Sigmoid colon (tissue), 7 donors: ENCODE data around the gene LCAT. TPM values are rescaled to one million over a fixed set of nuclear protein-coding genes. Genes with fewer than 3 reads are reported as not detected.
"Not testable (repeated sequence)": the region's sequence is repeated elsewhere in the genome, so short reads cannot be mapped to it uniquely, and the experiment has no call there.

Experiments
- DNase-seq: peaks from one replicate; pipeline ENCODE4 v3.0.0-alpha.2; 2019
- H3K27ac ChIP-seq, 4 donors: fragments of 200-600 bp; sonication (generic); one replicate each; pipeline ENCODE4 v1.5.1; 2016 to 2019; ENCODE audit warnings: mild to moderate bottlenecking in 1 of 4
- H3K27me3 ChIP-seq, 3 donors: fragments of 200-600 bp; sonication (generic); one replicate each; pipeline ENCODE4 v1.5.1; 2019; ENCODE audit warnings: mild to moderate bottlenecking in 1 of 3
- H3K36me3 ChIP-seq, 4 donors: fragments of 200-600 bp; sonication (generic); one replicate each; pipeline ENCODE4 v1.5.1; 2016 to 2019
- H3K4me1 ChIP-seq, 4 donors: fragments of 200-600 bp; sonication (generic); one replicate each; pipeline ENCODE4 v1.5.1; 2017 to 2019
- H3K4me3 ChIP-seq, 4 donors: fragments of 200-600 bp; sonication (generic); one replicate each; pipeline ENCODE4 v1.5.1; 2017 to 2019; ENCODE audit warnings: mild to moderate bottlenecking in 2 of 4, moderate library complexity in 1 of 4
- H3K9me3 ChIP-seq, 4 donors: fragments of 200-600 bp in 3 of 4; sonication (generic) in 3 of 4; one replicate each; pipeline versions ENCODE4 v1.5.1 to v1.6.1; 2013 to 2019
- EP300 ChIP-seq, 4 donors: sonication (generic); formaldehyde crosslinking; IDR thresholded peaks; one replicate each; pipeline ENCODE4 v1.6.1; 2017; ENCODE audit warnings: antibody characterized with exemption in 4 of 4
- POLR2A ChIP-seq, 2 donors: fragments of 450-650 bp; IDR thresholded peaks; one replicate each; pipeline ENCODE4 v1.6.1; 2016; ENCODE audit warnings: antibody characterized with exemption in 2 of 2, mild to moderate bottlenecking in 2 of 2, moderate library complexity in 2 of 2
- POLR2AphosphoS5 ChIP-seq, 4 donors: sonication (generic); formaldehyde crosslinking; IDR thresholded peaks; one replicate each; pipeline ENCODE4 v1.6.1; 2017; ENCODE audit warnings: antibody characterized with exemption in 4 of 4
- WGBS, 2 donors: extraction: QIAGEN DNeasy Blood & Tissue Kit; methylation state at CpG; one replicate each; pipeline ENCODE4 v1.1.7; 2013; 5-methylcytosine and 5-hydroxymethylcytosine counted together
- intact Hi-C: fragments of 100-400 bp; cut with DNase I; formaldehyde crosslinking; loops from one replicate; pipeline ENCODE4 v1.15.1; 2023
- polyA plus RNA-seq, 3 donors: library from polyadenylated mRNA; stranded (reverse); fragments of 200-250 nt; gene quantifications; one replicate each; pipeline ENCODE4 v1.2.3, GENCODE V29; 2013
- total RNA-seq, 4 donors: library from RNA; depleted of rRNA; stranded (reverse); fragments of >200 nt; gene quantifications; one replicate each; pipeline ENCODE4 v1.1.0, GENCODE V29; 2016
- TF ChIP-seq, protein P1 (sequence below), 4 experiments: fragments of 450-650 bp in 3 of 4; fragments of 200-600 bp in 1 of 4; IDR thresholded peaks; one replicate each; pipeline ENCODE4 v1.5.1; 2016 to 2019; ENCODE audit warnings: antibody characterized with exemption in 4 of 4, mild to moderate bottlenecking in 3 of 4, moderate library complexity in 2 of 4
- donor health status: healthy with polysubstance abuse.
- donor health status: Bipolar disorder and iron deficiency.
- donor health status: healthy.

Gene LCAT
- total and polyA plus RNA-seq, 7 donors: 0.60 to 31.0 (median 10.4) TPM

DNA sequence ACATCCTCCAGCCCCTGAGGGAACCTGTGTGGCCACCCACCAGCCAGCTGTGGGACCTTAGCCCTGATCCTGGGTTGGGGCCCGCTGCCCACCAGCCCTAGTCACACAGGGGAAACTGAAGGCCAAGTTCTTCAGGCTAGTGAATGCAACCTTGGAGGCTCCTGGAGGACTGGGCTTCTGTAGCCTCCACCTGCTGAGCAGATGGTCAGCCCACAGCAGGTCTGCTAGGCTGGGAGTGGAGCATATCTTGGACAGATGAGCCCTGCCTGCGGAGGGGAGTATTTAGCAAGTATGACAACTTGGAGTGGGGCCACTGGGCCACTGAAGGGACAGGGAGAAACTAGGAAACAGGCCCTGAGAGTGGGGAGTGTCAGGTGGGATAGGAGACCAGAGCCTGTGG, 32.3 kb upstream of the LCAT start:
- intact Hi-C loops: no loop called here
- Histone ChIP-seq H3K27me3 (peaks cover 0 to 16% (median 7%) of the 10 kb centered on the region in 3 donors), H3K4me1 (no peaks in the 10 kb centered on the region), H3K27ac (no peak overlapping the region), H3K9me3 (no peaks in the 10 kb centered on the region), H3K4me3 (no peak overlapping the region), H3K36me3 (no peaks in the 10 kb centered on the region)
- DNase-seq: no peak
- WGBS, 2 donors: 92 to 97% methylated on average over 2 of the region's 2 CpGs
- TF ChIP-seq EP300 (IDR thresholded peaks at IDR 0.05) (no peak), POLR2A (IDR thresholded peaks at IDR 0.05) (no peak), POLR2AphosphoS5 (IDR thresholded peaks at IDR 0.05) (no peak)
- TF ChIP-seq, protein P1, sequence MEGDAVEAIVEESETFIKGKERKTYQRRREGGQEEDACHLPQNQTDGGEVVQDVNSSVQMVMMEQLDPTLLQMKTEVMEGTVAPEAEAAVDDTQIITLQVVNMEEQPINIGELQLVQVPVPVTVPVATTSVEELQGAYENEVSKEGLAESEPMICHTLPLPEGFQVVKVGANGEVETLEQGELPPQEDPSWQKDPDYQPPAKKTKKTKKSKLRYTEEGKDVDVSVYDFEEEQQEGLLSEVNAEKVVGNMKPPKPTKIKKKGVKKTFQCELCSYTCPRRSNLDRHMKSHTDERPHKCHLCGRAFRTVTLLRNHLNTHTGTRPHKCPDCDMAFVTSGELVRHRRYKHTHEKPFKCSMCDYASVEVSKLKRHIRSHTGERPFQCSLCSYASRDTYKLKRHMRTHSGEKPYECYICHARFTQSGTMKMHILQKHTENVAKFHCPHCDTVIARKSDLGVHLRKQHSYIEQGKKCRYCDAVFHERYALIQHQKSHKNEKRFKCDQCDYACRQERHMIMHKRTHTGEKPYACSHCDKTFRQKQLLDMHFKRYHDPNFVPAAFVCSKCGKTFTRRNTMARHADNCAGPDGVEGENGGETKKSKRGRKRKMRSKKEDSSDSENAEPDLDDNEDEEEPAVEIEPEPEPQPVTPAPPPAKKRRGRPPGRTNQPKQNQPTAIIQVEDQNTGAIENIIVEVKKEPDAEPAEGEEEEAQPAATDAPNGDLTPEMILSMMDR (IDR thresholded peaks at IDR 0.05): no peak

- no peak overlapping the region for H3K27ac ChIP-seq
- 47 to 68% methylated on average over 14 of the region's 14 CpGs for WGBS, 2 donors
- intact Hi-C loops: no loop called here
- peaks cover 0 to 11% (median 7%) of the 10 kb centered on the region in 3 donors for H3K27me3 ChIP-seq
- TF ChIP-seq POLR2A (IDR thresholded peaks at IDR 0.05) (no peak), EP300 (IDR thresholded peaks at IDR 0.05) (no peak), POLR2AphosphoS5 (IDR thresholded peaks at IDR 0.05) (no peak)
- TF ChIP-seq, protein P1 (IDR thresholded peaks at IDR 0.05): no peak
- no peaks in the 10 kb centered on the region for H3K4me1 ChIP-seq
- no peaks in the 10 kb centered on the region for H3K36me3 ChIP-seq
- H3K4me3 ChIP-seq: no peak overlapping the region
- H3K9me3 ChIP-seq: no peaks in the 10 kb centered on the region
- DNase-seq: no peak
Observed at GRCh38 chr16:67975321-67976105, 31.6 kb upstream of the LCAT start.

DNA sequence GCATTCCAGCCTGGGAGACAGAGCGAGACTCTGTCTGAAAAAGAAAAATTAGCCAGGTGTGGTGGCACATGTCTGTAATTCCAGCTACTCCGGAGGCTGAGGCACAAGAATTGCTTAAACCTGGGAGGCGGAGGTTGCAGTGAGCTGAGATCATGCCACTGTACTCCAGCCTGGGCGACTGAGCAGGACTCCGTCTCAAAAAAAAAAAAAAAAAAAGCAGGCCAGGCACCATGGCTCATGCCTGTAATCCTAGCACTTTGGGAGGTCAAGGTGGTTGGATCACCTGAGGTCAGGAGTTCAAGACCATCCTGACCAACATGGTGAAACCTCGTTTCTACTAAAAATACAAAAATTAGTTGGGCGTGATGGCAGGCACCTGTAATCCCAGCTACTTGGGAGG, 28.4 kb upstream of the LCAT start:
- H3K27me3 ChIP-seq, H3K27ac ChIP-seq, H3K36me3 ChIP-seq, DNase-seq, intact Hi-C loops, H3K4me3 ChIP-seq, H3K4me1 ChIP-seq, H3K9me3 ChIP-seq: not testable (repeated sequence)
- WGBS, 2 donors: 84 to 90% methylated on average over 7 of the region's 7 CpGs

GRCh38 chr16:67971111-67971510, 27.2 kb upstream of the LCAT start:
- TF ChIP-seq POLR2A (IDR thresholded peaks at IDR 0.05) (no peak), EP300 (IDR thresholded peaks at IDR 0.05) (no peak)
- 84 to 93% methylated on average over 9 of the region's 9 CpGs for WGBS, 2 donors
- Histone ChIP-seq H3K4me3 (no peak overlapping the region), H3K36me3 (no peaks in the 10 kb centered on the region), H3K4me1 (peaks cover 0 to 19% (median 14%) of the 10 kb centered on the region in 4 donors), H3K27ac (no peak overlapping the region), H3K27me3 (no peaks in the 10 kb centered on the region), H3K9me3 (no peaks in the 10 kb centered on the region)
- intact Hi-C loops: no loop called here
- DNase-seq: no peak

DNA sequence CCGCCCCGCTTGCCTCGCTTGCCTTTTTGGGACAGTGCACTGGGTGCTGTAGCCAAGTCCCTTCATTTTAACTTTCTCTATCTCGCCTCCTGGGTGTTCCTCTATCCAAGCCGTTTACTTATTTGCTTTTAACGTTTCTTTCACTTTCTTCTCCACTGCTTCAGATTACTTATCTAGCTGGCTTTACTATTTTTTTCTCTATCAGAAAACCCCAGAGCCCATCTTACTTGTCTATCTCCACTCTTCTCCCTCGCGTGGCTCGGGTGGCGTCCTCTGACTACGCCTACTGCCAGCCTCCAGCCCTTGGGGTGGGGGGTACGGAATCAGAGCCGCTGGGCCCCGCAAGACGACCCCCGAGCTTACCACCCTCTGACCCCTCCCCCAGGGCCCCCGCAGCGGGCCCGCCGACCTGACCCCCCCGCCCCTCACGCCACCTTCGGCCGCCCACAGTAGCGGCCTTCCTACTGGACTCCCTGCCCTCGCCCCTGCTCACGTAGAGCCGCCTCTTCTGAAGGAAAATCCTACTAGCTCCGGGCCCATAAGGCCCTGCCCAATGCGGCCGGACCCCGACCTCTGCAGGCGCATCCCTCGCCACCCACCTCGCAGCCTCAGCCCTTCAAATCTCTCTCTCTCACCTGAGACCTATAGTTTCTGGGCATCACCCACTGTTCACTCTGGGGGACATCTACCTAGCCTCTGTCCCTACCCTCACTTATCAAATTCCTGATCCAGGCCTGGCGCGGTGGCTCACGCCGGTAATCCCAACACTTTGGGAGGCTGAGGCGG, 25.5 kb upstream of the LCAT start:
- H3K27ac ChIP-seq: peak overlapping the region; percentile 93 to 99 (median 96)
- no peaks in the 10 kb centered on the region for H3K9me3 ChIP-seq
- no peaks in the 10 kb centered on the region for H3K27me3 ChIP-seq
- DNase-seq: no peak
- 30 to 49% methylated on average over 40 of the region's 40 CpGs for WGBS, 2 donors
- TF ChIP-seq POLR2A (IDR thresholded peaks at IDR 0.05): no peak
- no peak for TF ChIP-seq EP300 (IDR thresholded peaks at IDR 0.05)
- TF ChIP-seq, protein P1 (IDR thresholded peaks at IDR 0.05): no peak
- TF ChIP-seq POLR2AphosphoS5 (IDR thresholded peaks at IDR 0.05): no peak
- H3K4me3 ChIP-seq: peak overlapping the region; percentile 71 to 97 (median 84)
- intact Hi-C loops: no loop called here
- H3K4me1 ChIP-seq: peaks cover 0 to 35% (median 31%) of the 10 kb centered on the region in 4 donors
- no peaks in the 10 kb centered on the region for H3K36me3 ChIP-seq
